ENCODE results near the gene GIT2. TPM values are rescaled to one million over a fixed set of nuclear protein-coding genes. Genes with fewer than 3 reads are reported as not detected.

Gene GIT2
- total and polyA plus RNA-seq, 2 of the 13 experiments (the other 11 are each of a cell fraction or from before 2014, with no cell fraction given) = 18.4 to 19.8 TPM

DNA sequence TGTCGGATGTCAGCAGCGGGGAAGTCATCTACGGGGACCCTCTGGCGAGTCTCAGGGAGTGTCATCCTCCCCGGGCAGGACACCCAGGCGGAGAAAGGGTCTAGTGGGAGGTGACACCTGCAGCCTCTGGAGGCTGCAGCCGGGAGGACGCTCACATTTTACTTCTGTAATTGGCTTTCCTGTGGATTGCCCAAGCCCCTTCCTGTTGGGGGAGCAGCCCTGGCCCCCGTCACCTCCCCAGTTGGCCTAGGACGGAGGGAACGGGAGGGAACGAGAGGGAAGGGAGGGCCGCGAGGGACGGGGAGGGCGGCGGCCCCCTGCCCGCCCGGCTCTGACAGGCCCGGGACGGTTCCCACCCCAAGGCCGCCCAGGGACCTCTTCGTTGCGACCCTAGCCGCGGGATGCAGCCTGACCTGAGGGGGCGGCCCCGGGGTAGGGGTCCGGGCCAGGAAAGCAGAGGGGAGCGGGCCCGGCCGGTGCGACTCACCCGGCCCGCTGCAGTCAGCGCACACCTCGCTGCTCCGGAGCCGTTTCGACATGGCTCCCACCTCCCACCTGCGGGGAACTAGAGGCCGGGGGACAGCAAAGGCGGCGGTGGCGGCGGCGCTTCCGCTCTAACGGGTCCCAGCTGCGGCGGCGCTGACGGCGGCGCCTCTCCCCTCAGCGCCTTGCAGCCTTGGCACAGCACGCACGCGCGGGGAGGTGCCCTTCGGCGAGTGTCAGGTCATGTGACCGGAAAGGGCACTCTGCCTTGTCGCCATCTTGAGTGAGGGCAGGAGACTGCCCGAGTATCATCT is at the start of gene GIT2 (continued):
- no peak for TF ChIP-seq HNRNPH1 (optimal IDR thresholded peaks at IDR 0.05; ENCODE audit: low read depth, low read length)
- TF ChIP-seq ZNF512B (CRISPR knock-in tag; IDR thresholded peaks at IDR 0.05; ENCODE audit: borderline replicate concordance) = no peak
- peak; percentile 90 for TF ChIP-seq PATZ1 (CRISPR knock-in tag; IDR thresholded peaks at IDR 0.05)
- TF ChIP-seq KLF16 (CRISPR knock-in tag; IDR thresholded peaks at IDR 0.05) = no peak; a peak in 1 of 4 replicates
- peak; percentile 92 for TF ChIP-seq PHF8 (CRISPR knock-in tag; IDR thresholded peaks at IDR 0.05)
- TF ChIP-seq, protein P1, sequence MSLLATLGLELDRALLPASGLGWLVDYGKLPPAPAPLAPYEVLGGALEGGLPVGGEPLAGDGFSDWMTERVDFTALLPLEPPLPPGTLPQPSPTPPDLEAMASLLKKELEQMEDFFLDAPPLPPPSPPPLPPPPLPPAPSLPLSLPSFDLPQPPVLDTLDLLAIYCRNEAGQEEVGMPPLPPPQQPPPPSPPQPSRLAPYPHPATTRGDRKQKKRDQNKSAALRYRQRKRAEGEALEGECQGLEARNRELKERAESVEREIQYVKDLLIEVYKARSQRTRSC (CRISPR knock-in tag; IDR thresholded peaks at IDR 0.05; ENCODE audit: low read depth) = 0 out of 2 replicates have a peak, but pooled peaks have one; percentile 74
- peak; percentile 86 for TF ChIP-seq ZNF605 (CRISPR knock-in tag; IDR thresholded peaks at IDR 0.05)
- no peak for TF ChIP-seq MIER3 (CRISPR knock-in tag; IDR thresholded peaks at IDR 0.05; ENCODE audit: borderline replicate concordance)
- TF ChIP-seq NR1H2 (CRISPR knock-in tag; IDR thresholded peaks at IDR 0.05; ENCODE audit: borderline replicate concordance, low read depth) = no peak
- no peak for TF ChIP-seq CSRNP2 (CRISPR knock-in tag; conservative IDR thresholded peaks at IDR 0.05; ENCODE audit: low read depth)
- TF ChIP-seq, protein P2, sequence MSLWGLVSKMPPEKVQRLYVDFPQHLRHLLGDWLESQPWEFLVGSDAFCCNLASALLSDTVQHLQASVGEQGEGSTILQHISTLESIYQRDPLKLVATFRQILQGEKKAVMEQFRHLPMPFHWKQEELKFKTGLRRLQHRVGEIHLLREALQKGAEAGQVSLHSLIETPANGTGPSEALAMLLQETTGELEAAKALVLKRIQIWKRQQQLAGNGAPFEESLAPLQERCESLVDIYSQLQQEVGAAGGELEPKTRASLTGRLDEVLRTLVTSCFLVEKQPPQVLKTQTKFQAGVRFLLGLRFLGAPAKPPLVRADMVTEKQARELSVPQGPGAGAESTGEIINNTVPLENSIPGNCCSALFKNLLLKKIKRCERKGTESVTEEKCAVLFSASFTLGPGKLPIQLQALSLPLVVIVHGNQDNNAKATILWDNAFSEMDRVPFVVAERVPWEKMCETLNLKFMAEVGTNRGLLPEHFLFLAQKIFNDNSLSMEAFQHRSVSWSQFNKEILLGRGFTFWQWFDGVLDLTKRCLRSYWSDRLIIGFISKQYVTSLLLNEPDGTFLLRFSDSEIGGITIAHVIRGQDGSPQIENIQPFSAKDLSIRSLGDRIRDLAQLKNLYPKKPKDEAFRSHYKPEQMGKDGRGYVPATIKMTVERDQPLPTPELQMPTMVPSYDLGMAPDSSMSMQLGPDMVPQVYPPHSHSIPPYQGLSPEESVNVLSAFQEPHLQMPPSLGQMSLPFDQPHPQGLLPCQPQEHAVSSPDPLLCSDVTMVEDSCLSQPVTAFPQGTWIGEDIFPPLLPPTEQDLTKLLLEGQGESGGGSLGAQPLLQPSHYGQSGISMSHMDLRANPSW (CRISPR knock-in tag; IDR thresholded peaks at IDR 0.05; ENCODE audit: borderline replicate concordance) = no peak
- TF ChIP-seq RXRA (CRISPR knock-in tag; IDR thresholded peaks at IDR 0.05) = peak; percentile 56; the same call in 1 of the 2 replicates
- no peak for TF ChIP-seq ZNF496 (CRISPR knock-in tag; IDR thresholded peaks at IDR 0.05; ENCODE audit: insufficient replicate concordance)
- TF ChIP-seq GFI1 (CRISPR knock-in tag; IDR thresholded peaks at IDR 0.05; ENCODE audit: borderline replicate concordance) = peak; percentile 75; the same call in 1 of the 2 replicates
- TF ChIP-seq ZNF616 (CRISPR knock-in tag; IDR thresholded peaks at IDR 0.05; ENCODE audit: low read depth) = peak; percentile 38; the same call in 1 of the 2 replicates
- 0 out of 2 replicates have a peak, but pooled peaks have one; percentile 60 for TF ChIP-seq RFXAP (CRISPR knock-in tag; IDR thresholded peaks at IDR 0.05; ENCODE audit: borderline replicate concordance)
- TF ChIP-seq PAX8 (CRISPR knock-in tag; IDR thresholded peaks at IDR 0.05; ENCODE audit: borderline replicate concordance) = peak; percentile 88; the same call in 1 of the 2 replicates

Measured in HepG2 (cell line).